GM19328 (cell line): ENCODE measurements around the gene PCDHGB2.
"Not testable (repeated sequence)": the region's sequence is repeated elsewhere in the genome, so short reads cannot be mapped to it uniquely, and the experiment has no call there.

ENCODE experiments used
- ATAC-seq: cut with Tn5 transposase; IDR thresholded peaks from one replicate; pipeline ENCODE4 v1.9.1; 2021; ENCODE audit warnings: mild to moderate bottlenecking, moderate library complexity; ENCODE audit not compliant: unreplicated experiment

PCDHGB2 gene

DNA sequence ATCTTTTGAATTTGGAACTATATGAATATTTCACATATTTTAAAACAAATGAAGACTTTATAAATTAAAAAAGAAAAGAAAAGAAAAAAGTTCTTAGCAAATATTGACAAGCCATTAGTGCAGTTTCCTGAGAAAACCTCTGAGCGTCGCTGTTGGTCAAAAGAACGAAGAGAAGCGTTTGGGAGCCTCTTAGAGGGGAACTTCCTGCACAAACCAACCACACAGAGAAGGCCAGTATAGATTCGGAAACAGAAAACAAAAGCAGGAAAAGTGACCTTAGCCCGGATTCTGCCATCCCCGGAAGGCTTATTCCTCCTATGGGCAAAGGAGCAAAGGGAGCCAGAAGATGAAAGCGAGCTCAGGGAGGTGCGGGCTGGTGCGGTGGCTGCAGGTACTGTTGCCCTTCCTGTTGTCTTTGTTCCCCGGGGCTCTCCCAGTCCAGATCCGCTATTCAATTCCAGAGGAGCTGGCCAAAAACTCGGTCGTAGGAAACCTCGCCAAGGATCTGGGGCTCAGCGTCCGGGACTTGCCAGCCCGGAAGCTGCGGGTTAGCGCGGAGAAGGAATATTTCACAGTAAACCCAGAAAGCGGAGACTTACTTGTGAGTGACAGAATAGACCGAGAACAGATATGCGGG is at the start of gene PCDHGB2:
PCDHGB2 (plus strand) TSS at position 205 of the 637 bp plus-strand sequence; CDS start at position 347, 142 bp downstream.
- ATAC-seq, result no peak

DNA sequence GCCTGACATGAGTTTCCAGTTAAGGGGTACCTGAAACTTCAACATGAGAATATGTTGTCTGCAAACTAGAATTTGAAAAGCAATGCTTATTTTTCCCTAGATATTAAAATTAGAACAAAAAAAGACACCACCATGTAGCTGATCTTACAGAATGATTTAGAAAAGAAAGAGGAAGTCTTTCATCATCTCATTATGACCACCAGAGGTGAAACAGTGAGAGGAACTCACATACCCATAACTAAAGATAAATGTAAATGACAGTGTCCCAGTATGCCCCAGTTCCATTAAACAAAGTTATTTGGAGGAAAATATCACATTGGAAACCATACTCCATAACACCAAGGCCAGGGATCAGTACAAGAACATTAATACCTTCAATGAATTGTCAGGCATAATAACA is 46.1 kb upstream of the PCDHGB2 start:
- ATAC-seq, result no peak

- ATAC-seq, result not testable (repeated sequence)
These were observed 42.8 kb upstream of the PCDHGB2 start for GRCh38 chr5:141316963-141317362.

DNA sequence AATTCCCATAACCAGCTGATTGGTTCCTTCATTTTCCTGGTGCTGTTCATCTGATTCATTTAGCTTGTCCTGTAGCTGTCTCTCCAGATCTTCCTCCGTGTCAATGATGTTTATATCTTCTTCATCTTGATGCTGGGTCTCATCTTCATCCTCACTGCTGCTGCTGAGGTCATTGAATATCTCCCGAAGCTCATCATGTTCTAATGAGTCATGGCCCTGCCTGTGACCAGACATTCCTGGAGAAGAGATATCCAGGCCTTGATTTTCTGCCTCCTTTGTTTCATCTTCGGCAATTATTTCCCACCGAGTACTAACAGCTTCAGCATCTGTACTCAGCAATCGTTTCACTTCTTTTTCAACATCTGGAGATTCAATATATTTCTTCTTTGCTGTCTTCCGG is 40.6 kb upstream of the PCDHGB2 start:
- ATAC-seq, result no peak

DNA sequence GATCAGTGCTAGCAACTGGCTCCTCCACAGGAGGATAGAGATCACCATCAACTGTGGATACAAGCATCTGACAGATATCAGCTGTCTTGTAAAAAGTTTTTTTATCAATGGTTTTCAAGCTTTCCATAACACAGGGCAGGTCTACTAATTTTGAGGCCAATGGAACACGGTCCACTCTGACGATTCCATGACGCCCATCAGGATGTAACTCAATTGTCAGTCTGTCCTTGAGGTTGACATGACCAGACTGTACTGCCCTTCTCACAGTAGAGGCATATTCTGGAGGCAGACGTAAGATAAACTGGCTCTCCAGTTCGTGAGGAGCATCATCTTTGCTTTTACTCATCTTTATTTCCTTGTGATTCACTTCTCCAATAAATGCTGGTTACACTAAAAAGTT is 40.1 kb upstream of the PCDHGB2 start:
- ATAC-seq, result no peak

GRCh38 chr5:141320225-141321169 is 39.3 kb upstream of the PCDHGB2 start, which contains the start of gene TAF7:
TAF7 (minus strand) TSS chr5:141320784; CDS start chr5:141320044, 740 bp downstream.
- ATAC-seq, result peak; percentile 96

DNA sequence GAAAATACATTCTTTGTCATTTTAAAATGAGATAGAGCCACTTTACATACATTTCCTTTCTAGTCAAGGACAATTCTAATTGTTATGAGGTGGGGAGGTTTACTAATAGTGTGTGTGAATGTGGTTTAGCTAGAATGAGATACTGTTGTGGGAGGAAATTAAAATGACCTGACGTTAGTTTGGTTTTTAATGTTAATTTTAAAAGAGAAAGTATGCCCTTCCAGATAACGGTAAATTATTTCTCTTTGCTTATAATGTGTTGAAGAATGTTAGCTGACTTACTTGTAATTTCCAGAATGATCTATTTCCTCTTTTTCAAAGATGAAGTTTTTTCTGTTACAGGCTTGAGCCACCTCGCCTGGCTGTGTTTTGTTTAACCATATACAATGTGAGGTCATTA is 37.5 kb upstream of the PCDHGB2 start:
- no peak for ATAC-seq

DNA sequence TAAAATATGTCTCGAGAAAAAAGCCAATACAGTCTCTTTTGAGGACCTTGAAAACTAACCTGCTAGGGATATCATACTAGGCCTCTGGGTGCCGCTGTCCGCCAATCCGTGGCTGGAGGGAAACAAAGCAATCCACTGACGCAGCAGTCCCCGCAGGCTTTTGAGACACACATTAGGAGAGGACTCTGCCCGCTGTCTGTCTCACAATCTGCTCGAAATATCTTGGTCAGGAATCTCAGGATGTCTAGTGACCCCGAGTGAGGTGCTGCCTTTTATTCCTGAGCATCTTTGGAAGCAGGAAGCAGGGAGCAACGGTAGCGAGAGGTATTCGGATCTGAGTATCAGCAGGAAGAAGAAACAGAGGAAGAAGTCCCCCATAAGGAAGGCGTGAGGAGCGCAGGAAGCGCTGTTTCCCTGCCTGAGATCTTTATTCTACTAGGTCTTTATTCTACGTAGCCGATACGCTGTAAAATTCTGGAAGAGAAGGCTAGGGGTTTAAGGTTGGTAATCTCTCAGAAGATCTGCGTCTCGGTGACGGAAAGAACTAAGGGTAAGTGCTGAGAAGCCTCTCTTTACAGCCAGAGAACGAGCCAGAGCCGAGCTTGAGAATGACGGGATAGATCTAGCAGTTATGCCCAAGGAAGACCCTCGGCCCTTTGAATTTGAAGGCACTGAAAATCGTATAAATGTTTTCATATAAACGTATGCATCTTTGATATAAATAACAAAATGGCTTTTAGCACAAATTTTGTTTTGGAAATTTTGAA is 33.5 kb upstream of the PCDHGB2 start:
- ATAC-seq, result peak; percentile 84

DNA sequence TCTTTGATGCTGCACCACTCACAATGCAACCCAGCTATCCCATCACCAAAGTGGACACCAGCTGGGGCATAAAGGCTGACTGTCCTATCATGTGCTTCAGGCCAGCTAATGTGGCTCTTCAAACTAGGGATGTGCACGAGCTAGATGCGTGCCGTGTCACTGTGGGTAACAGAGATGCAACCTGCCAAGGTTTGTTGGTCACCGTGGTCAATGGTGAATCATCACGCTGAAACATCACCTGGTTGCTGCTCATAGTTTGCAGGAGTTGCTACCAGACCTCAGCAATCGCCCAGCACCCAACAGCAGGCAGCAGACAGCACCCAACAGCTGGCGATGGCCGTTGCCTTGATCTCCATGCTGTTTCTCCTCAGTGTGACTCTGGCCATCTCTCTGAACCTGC is 31.6 kb upstream of the PCDHGB2 start:
- ATAC-seq, result no peak

GRCh38 chr5:141330299-141331080 is 29.3 kb upstream of the PCDHGB2 start, which contains the start of gene PCDHGA1:
PCDHGA1 (plus strand) TSS chr5:141330514.
- no peak for ATAC-seq

DNA sequence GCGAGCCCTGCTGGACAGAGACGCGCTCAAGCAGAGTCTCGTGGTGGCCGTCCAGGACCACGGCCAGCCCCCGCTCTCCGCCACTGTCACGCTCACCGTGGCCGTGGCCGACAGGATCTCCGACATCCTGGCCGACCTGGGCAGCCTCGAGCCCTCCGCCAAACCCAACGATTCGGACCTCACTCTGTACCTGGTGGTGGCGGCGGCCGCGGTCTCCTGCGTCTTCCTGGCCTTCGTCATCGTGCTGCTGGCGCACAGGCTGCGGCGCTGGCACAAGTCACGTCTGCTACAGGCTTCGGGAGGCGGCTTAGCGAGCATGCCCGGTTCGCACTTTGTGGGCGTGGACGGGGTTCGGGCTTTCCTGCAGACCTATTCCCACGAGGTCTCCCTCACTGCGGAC is 27.2 kb upstream of the PCDHGB2 start:
- not testable (repeated sequence) for ATAC-seq

DNA sequence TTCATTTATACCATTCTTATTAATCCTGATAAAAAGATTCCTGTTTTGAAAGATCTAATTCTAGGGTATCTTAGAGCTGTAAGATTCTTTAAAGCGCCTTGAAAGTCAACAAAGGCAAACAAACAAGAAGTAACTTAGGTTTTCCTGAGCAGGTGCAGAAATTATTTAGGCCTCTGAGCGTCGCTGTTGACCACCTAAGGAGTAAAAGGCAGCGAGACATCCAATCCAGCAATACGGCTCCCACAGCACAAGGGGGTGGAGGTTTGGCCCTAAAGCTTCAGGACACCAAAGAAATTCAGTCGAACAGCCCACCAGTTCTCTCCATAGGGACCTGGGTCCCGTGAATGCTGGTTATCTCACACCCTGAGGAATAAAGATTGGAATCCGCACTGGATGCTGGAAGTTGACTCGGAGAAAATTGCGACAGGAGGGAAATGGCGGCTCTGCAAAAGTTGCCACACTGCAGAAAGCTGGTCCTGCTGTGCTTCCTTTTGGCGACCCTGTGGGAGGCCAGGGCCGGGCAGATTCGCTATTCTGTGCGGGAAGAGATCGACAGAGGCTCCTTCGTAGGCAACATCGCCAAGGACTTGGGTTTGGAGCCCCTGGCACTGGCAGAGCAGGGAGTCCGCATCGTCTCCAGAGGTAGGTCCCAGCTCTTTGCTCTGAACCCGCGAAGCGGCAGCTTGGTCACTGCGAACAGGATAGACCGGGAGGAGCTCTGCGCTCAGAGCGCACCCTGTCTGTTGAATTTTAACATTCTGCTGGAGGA is 21.1 kb upstream of the PCDHGB2 start, which contains the start of gene PCDHGA2:
PCDHGA2 (plus strand) TSS at position 223 of the 769 bp plus-strand sequence.
- ATAC-seq, result no peak

DNA sequence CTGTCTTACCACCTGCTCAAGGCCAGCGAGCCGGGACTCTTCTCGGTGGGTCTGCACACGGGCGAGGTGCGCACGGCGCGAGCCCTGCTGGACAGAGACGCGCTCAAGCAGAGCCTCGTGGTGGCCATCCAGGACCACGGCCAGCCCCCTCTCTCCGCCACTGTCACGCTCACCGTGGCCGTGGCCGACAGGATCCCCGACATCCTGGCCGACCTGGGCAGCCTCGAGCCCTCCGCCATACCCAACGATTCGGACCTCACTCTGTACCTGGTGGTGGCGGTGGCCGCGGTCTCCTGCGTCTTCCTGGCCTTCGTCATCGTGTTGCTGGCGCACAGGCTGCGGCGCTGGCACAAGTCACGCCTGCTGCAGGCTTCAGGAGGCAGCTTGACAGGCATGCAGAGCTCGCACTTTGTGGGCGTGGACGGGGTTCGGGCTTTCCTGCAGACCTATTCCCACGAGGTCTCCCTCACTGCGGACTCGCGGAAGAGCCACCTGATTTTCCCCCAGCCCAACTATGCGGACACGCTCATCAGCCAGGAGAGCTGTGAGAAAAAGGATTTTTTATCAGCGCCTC is 18.9 kb upstream of the PCDHGB2 start:
- ATAC-seq, result not testable (repeated sequence)

GRCh38 chr5:141342773-141343172 is 17.0 kb upstream of the PCDHGB2 start:
- no peak for ATAC-seq

- ATAC-seq, result no peak
These were observed 16.4 kb upstream of the PCDHGB2 start, which contains the start of gene PCDHGA3 for GRCh38 chr5:141343242-141343952. PCDHGA3 (plus strand) TSS chr5:141343829; CDS start chr5:141344034, 205 bp downstream.

DNA sequence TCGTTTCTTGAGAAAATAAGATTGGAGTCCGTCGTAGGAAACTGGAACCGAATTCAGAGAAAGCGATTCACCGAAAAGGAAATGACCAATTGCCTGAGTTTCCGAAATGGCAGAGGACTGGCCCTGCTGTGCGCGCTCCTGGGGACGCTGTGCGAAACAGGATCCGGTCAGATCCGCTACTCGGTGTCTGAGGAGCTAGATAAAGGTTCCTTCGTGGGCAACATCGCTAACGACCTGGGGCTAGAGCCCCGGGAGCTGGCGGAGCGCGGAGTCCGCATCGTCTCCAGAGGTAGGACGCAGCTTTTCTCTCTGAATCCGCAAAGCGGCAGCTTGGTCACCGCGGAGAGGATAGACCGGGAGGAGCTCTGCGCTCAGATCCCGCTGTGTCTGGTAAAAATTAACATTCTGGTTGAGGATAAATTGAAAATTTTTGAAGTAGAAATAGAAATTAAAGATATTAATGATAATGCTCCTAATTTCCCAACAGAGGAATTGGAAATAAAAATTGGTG is 15.8 kb upstream of the PCDHGB2 start:
- ATAC-seq, result no peak

DNA sequence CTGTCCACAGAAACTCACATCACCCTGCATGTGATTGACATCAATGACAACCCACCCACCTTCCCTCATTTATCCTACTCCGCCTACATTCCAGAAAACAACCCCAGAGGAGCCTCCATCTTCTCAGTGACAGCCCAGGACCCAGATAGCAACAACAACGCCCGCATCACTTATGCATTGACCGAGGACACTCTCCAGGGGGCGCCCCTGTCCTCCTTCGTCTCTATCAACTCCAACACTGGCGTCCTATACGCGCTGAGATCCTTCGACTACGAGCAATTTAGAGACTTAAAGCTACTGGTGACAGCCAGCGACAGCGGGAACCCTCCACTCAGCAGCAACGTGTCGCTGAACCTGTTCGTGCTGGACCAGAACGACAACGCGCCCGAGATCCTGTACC is 14.5 kb upstream of the PCDHGB2 start:
- ATAC-seq, result no peak

DNA sequence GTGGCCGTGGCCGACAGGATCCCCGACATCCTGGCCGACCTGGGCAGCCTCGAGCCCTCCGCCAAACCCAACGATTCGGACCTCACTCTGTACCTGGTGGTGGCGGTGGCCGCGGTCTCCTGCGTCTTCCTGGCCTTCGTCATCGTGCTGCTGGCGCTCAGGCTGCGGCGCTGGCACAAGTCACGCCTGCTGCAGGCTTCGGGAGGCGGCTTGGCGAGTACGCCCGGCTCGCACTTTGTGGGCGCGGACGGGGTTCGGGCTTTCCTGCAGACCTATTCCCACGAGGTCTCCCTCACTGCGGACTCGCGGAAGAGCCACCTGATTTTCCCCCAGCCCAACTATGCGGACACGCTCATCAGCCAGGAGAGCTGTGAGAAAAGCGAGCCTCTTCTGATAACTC is 13.8 kb upstream of the PCDHGB2 start:
- ATAC-seq, result not testable (repeated sequence)
